GM12801 (cell line): ENCODE measurements around the gene DNASE2.

ENCODE experiments used
- TF ChIP-seq, protein P1 (sequence below): IDR thresholded peaks from one replicate; pipeline ENCODE4 v1.5.1; 2011; ENCODE audit warnings: control low read depth; ENCODE audit not compliant: insufficient read length; ENCODE audit errors: extremely low read depth

The DNASE2 gene

DNA sequence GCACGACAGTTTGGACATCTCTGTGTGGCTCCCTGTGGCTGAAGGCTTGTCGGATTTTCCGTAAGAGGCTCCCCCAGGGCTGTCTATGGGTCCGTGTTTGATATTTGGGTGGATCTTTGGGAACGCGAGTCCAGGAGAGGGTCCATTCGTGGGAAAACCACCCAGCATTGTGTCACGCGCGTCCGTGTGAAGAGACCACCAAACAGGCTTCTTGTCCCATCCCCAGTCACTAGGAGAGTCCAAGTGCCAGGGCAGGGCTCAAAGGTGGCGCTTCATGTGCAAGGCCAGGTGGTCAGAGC, 3.3 kb upstream of the DNASE2 start:
- TF ChIP-seq, protein P1, sequence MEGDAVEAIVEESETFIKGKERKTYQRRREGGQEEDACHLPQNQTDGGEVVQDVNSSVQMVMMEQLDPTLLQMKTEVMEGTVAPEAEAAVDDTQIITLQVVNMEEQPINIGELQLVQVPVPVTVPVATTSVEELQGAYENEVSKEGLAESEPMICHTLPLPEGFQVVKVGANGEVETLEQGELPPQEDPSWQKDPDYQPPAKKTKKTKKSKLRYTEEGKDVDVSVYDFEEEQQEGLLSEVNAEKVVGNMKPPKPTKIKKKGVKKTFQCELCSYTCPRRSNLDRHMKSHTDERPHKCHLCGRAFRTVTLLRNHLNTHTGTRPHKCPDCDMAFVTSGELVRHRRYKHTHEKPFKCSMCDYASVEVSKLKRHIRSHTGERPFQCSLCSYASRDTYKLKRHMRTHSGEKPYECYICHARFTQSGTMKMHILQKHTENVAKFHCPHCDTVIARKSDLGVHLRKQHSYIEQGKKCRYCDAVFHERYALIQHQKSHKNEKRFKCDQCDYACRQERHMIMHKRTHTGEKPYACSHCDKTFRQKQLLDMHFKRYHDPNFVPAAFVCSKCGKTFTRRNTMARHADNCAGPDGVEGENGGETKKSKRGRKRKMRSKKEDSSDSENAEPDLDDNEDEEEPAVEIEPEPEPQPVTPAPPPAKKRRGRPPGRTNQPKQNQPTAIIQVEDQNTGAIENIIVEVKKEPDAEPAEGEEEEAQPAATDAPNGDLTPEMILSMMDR: no peak

DNA sequence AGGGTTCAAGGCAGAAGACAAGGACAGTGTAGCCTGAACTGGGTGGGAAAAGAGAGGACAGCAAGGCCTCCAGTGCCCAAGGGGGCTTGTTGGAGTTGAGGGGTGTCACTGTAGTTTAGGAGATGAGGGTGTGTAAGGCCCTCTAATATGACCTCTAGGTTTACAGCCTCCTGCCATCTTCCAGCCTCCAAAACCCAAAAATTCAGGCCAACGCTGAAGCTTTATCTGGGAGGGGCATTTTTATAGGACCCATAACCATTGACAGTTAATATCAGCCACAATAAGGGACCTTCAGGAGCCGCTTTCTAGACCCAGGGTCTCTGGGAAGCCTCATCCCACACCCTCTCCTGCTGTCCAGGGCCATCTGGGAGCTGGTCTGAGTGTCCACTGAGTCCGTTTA, 3.0 kb upstream of the DNASE2 start:
- TF ChIP-seq, protein P1: no peak

DNA sequence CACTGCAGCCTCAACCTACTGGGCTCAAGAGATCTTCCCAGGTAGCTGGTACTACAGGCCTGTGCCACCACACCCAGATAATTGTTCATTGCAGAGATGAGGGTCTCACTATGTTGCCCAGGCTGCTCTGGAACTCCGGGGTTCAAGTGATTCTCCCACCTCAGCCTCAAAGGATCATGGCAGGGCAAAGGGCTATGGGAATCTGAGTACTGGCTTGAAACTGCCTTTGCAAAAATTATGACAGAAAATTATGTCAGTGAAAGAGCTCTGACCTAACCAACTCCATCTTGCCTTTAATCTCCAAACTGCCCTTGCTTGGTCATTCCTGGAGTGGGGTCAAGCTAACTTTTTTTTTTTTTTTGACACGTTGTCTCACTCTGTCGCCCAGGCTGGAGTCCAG, 1.3 kb upstream of the DNASE2 start:
- TF ChIP-seq, protein P1: no peak

DNA sequence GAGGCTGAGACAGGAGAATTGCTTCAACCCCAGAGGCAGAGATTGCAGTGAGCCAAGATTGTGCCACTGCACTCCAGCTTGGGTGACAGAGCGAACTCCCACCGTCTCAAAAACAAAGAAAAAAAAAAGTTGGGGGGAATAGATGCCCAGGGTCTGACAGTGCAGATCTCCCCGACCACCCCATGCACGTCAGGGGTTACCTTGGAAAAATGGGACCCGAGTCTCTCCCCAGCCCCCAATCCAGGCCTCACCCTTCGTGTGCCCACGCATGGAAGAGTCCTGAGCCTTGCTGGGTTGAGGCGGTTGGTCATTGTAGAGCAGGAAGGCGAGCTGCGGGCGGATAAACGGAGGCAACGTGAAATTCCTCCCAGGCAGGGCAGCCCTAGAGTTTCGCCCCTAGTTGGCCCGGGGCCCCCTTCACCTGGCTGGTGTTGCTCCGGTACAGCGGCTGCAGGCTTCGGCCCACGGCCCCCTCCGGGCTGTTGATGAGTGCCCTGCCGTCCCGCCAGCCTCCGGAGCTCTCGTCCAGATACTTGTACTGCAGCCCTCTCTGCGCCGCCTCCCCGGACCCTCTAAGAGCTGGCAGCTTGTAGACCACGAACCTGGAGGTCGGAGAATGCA, 588 bp downstream of the DNASE2 start:
- TF ChIP-seq, protein P1: no peak

DNA sequence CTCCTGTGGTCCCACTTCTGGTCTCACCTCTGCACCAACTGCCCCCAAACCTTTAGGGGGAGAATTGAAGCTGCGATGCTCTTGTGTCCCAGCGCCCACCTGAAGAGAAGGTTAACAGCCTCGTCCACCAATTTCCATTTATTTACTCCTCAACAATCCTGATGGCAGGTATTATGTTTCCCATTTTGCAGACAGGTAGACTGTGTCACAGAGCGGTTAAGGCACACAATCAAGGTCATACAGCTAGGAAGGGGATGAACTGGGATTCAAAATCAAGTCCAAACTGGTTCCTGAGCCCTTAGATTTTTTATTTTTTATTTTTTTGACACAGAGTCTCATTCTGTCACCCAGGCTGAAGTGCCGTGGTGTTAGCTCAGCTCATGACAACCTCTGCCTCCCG, 6.2 kb downstream of the DNASE2 start:
- TF ChIP-seq, protein P1: no peak

DNA sequence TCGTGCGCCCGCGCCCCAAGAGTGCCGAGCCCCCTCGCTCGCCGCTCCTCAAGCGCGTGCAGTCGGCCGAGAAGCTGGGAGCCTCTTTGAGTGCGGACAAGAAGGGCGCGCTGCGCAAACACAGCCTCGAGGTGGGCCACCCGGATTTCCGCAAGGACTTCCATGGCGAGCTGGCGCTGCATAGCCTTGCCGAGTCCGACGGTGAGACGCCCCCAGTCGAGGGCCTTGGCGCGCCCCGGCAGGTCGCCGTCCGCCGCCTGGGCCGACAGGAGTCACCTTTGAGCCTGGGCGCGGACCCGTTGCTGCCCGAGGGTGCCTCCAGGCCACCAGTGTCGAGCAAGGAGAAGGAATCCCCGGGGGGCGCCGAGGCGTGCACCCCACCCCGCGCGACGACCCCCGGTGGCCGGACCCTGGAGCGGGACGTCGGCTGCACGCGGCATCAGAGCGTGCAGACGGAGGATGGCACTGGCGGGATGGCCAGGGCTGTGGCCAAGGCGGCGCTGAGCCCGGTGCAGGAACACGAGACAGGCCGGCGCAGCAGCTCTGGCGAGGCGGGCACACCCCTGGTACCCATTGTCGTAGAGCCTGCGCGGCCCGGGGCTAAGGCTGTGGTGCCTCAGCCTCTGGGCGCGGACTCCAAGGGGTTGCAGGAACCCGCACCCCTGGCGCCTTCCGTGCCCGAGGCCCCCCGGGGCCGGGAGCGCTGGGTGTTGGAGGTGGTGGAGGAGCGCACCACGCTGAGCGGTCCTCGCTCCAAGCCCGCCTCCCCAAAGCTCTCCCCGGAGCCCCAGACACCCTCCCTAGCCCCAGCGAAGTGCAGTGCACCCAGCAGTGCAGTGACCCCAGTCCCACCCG, 7.1 kb downstream of the DNASE2 start:
- TF ChIP-seq, protein P1: no peak

DNA sequence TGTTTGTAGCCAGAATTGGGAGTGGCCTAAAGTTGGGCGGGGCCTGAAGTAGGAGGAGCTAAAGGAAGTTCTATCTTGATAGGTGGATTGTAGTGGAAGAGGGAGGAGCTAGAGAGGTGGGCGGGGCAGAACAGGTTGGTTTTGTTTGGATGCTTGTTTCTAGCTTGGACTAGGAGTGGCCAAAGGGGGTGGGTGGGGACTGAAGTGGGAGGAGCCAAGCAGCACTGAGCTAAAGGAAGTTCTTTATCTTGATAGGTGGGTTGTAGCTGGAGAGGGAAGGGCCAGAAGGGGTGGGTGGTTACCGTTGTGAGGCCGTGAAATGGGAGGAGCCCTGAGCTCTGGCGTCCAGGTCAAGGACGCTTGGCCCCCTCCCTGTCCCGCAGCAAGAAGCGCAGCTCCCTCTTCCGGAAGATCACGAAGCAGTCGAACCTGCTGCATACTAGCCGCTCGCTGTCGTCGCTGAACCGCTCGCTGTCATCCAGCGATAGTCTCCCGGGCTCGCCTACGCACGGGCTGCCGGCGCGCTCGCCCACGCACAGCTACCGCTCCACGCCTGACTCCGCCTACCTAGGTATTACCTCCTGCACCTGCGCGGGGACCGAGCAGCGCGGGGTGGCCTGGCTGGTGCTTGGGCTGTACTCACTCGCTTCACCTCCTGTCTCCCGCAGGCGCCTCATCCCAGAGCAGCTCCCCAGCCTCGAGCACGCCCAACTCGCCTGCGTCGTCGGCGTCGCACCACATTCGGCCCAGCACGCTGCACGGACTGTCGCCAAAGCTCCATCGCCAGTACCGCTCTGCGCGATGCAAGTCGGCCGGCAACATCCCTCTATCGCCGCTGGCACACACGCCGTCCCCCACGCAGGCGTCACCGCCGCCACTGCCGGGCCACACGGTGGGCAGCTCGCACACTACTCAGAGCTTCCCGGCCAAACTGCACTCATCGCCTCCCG, 8.0 kb downstream of the DNASE2 start:
- TF ChIP-seq, protein P1: no peak
